K562 (cell line): Measurements from ENCODE around the gene NUPR1. TPM values are rescaled to one million over a fixed set of nuclear protein-coding genes. Genes with fewer than 3 reads are reported as not detected.

Experiments used
- BMI1 ChIP-seq: fragments of 150-350 bp; IDR thresholded peaks from 2 replicates; pipeline ENCODE4 v1.6.1; 2014; ENCODE audit warnings: low read length
- BRD9 ChIP-seq: fragments of 450-650 bp; IDR thresholded peaks from 2 replicates; pipeline ENCODE4 v1.6.1; 2018; ENCODE audit warnings: low read depth; ENCODE audit not compliant: partially characterized antibody
- E2F3 ChIP-seq: fragments of 250-450 bp; sonication (Bioruptor Pico); IDR thresholded peaks from 2 replicates; pipeline ENCODE4 v1.4.0; 2020; ENCODE audit warnings: mild to moderate bottlenecking
- GATAD2A ChIP-seq: fragments of 450-650 bp; IDR thresholded peaks from 2 replicates; pipeline ENCODE4 v1.6.1; 2017
- GTF2E2 ChIP-seq: fragments of 200-800 bp; sonication (Bioruptor generic); IDR thresholded peaks from 2 replicates; pipeline ENCODE4 v1.6.1; 2016; ENCODE audit warnings: missing genetic modification characterization, missing compliant biosample characterization
- KLF1 ChIP-seq: fragments of 450-650 bp; IDR thresholded peaks from 2 replicates; pipeline ENCODE4 v1.6.1; 2016; ENCODE audit warnings: missing genetic modification characterization, missing compliant biosample characterization
- NONO ChIP-seq, 2 experiments: fragments of 200-400 bp in 1 of 2; fragments of 450-650 bp in 1 of 2; formaldehyde crosslinking in 1 of 2; IDR thresholded peaks; 2 replicates each; pipeline ENCODE4 v1.6.1; 2017; ENCODE audit warnings: low read depth in 2 of 2, mild to moderate bottlenecking in 2 of 2, moderate library complexity in 2 of 2, low read length in 1 of 2
- NR2F6 ChIP-seq: fragments of 450-650 bp; formaldehyde crosslinking; IDR thresholded peaks from 2 replicates; pipeline ENCODE4 v1.4.0; 2020; ENCODE audit warnings: mild to moderate bottlenecking
- RBM17 ChIP-seq: fragments of 200-400 bp; formaldehyde crosslinking; IDR thresholded peaks from 2 replicates; pipeline ENCODE4 v1.6.1; 2017; ENCODE audit warnings: low read depth, mild to moderate bottlenecking, low read length, borderline replicate concordance
- RBM25 ChIP-seq: fragments of 200-400 bp; formaldehyde crosslinking; IDR thresholded peaks from 2 replicates; pipeline ENCODE4 v1.6.1; 2018; ENCODE audit warnings: low read length, low read depth, moderate library complexity; ENCODE audit not compliant: severe bottlenecking
- SRSF1 ChIP-seq: fragments of 200-400 bp; formaldehyde crosslinking; IDR thresholded peaks from 2 replicates; pipeline ENCODE4 v1.6.1; 2017; ENCODE audit warnings: mild to moderate bottlenecking, low read depth, low read length, moderate library complexity
- TAL1 ChIP-seq: fragments of 450-650 bp; IDR thresholded peaks from 2 replicates; pipeline ENCODE4 v1.6.1; 2016; ENCODE audit warnings: mild to moderate bottlenecking
- THRB ChIP-seq: fragments of 450-650 bp; formaldehyde crosslinking; conservative IDR thresholded peaks from 2 replicates; pipeline ENCODE4 v1.4.0; 2022; ENCODE audit warnings: mild to moderate bottlenecking, missing genetic modification characterization
- ZNF224 ChIP-seq: sonication (generic); formaldehyde crosslinking; IDR thresholded peaks from 2 replicates; pipeline ENCODE4 v1.8.0; 2022; ENCODE audit warnings: mild to moderate bottlenecking, missing genetic modification reagents
- ZNF324 ChIP-seq: fragments of 250-450 bp; sonication (Bioruptor Pico); IDR thresholded peaks from 2 replicates; pipeline ENCODE4 v1.4.0; 2020; ENCODE audit warnings: mild to moderate bottlenecking
- ZNF408 ChIP-seq: fragments of 250-450 bp; sonication (Bioruptor Pico); IDR thresholded peaks from 2 replicates; pipeline ENCODE4 v1.4.0; 2020; ENCODE audit warnings: low read depth, mild to moderate bottlenecking, moderate library complexity
- ZNF740 ChIP-seq, 3 experiments: fragments of 200-800 bp in 1 of 3; sonication (Bioruptor generic) in 1 of 3; sonication (generic) in 1 of 3; formaldehyde crosslinking in 1 of 3; IDR thresholded peaks; 2 replicates each; pipeline versions ENCODE4 v1.6.1 to v1.8.0; 2016 to 2022; ENCODE audit warnings: mild to moderate bottlenecking in 2 of 3, missing compliant biosample characterization in 2 of 3, missing genetic modification characterization in 2 of 3, missing genetic modification reagents in 1 of 3
- ZNF785 ChIP-seq: fragments of 250-450 bp; sonication (Bioruptor Pico); IDR thresholded peaks from 2 replicates; pipeline ENCODE4 v1.4.0; 2020; ENCODE audit warnings: mild to moderate bottlenecking
- polyA plus RNA-seq, 8 experiments: library from polyadenylated mRNA; depleted of rRNA in 4 of 8; stranded (reverse) in 5 of 8; unstranded in 3 of 8; fragments of >200 nt; fragmentation: Nextera tagmentation in 2 of 8; fragmentation: Illumina TruSeq in 1 of 8; extraction: Ambion mirVana in 2 of 8; extraction: Trizol in 1 of 8; gene quantifications; 2 replicates each; pipeline versions ENCODE4 v1.2.1 to v1.2.3, GENCODE V29; 2011 to 2014; ENCODE audit warnings: inconsistent platforms in 1 of 8, missing spikeins in 1 of 8
- total RNA-seq, 7 experiments: library from RNA; depleted of rRNA in 6 of 7; stranded (reverse); fragments of >200 nt in 6 of 7; fragmentation: Illumina TruSeq in 2 of 7; extraction: Trizol in 2 of 7; gene quantifications; 2 replicates each; pipeline versions ENCODE4 v1.2.1 to v1.2.3, GENCODE V29; 2011 to 2021; ENCODE audit warnings: low replicate concordance in 1 of 7
- TF ChIP-seq, protein P1 (sequence below): fragments of 450-650 bp; IDR thresholded peaks from 2 replicates; pipeline ENCODE4 v1.6.1; 2014; ENCODE audit warnings: low read depth, mild to moderate bottlenecking, moderate library complexity, borderline replicate concordance
- TF ChIP-seq, protein P2 (sequence below): sonication (generic); formaldehyde crosslinking; IDR thresholded peaks from 2 replicates; pipeline ENCODE4 v1.8.0; 2022; ENCODE audit warnings: mild to moderate bottlenecking, missing genetic modification reagents

Gene NUPR1
- total and polyA plus RNA-seq, 9 of the 15 experiments (the other 6 are each of a cell fraction or from before 2014, with no cell fraction given): 0.07 to 1.5 (median 0.27) TPM

DNA sequence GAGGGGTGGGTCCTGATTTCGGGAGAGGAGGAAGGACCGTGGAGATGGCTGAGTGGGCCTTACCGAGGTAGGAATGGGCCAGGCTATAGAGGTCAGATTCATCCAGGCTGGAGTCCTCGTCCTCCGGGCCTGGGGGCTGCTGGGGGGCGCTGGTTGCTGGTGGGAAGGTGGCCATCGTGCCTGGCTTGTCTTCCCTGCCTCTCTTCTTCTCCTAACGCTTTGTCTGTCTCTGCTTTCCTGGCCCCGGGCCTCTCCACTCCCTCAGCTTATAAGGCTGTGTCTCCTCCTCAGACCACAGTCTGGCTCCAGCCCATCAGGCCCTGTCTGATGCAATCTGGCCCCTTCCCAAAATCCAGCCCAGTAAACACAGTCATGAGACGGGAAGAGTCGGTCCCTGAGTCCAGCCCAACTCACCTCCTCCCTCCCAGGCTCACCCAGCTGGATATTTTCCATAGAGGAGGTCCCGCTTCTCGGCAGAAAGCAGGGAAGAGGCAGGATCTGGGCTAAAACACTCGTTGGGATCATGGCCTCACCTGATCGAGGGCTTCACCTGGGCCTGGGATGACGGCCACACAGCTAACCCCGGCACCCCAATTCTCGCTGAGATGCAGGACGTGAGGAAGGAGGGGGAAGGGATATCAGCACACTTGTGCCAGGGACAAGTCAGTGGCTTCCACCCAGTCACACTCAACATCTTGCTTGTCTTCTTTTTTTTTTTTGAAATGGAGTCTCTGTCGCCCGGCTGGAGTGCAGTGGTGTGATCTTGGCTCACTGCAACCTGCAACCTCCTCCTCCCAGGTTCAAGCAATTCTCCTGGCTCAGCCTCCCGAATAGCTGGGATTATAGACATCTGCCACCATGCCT lies at the start of gene NUPR1 (continued):
- TF ChIP-seq RBM17: no peak
- peak; percentile 46; the same call in 1 of the 2 replicates for TF ChIP-seq GTF2E2 (tag)
- TF ChIP-seq RBM25: no peak
- TF ChIP-seq, protein P1, sequence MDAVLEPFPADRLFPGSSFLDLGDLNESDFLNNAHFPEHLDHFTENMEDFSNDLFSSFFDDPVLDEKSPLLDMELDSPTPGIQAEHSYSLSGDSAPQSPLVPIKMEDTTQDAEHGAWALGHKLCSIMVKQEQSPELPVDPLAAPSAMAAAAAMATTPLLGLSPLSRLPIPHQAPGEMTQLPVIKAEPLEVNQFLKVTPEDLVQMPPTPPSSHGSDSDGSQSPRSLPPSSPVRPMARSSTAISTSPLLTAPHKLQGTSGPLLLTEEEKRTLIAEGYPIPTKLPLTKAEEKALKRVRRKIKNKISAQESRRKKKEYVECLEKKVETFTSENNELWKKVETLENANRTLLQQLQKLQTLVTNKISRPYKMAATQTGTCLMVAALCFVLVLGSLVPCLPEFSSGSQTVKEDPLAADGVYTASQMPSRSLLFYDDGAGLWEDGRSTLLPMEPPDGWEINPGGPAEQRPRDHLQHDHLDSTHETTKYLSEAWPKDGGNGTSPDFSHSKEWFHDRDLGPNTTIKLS: no peak
- TF ChIP-seq GATAD2A: no peak
- no peak for TF ChIP-seq NR2F6 (CRISPR knock-in tag)
- no peak for TF ChIP-seq BRD9
- no peak for TF ChIP-seq KLF1 (tag)
- no peak for TF ChIP-seq ZNF324 (CRISPR knock-in tag)
- TF ChIP-seq E2F3 (CRISPR knock-in tag): no peak; the same call in 1 of the 2 replicates
- TF ChIP-seq, protein P2, sequence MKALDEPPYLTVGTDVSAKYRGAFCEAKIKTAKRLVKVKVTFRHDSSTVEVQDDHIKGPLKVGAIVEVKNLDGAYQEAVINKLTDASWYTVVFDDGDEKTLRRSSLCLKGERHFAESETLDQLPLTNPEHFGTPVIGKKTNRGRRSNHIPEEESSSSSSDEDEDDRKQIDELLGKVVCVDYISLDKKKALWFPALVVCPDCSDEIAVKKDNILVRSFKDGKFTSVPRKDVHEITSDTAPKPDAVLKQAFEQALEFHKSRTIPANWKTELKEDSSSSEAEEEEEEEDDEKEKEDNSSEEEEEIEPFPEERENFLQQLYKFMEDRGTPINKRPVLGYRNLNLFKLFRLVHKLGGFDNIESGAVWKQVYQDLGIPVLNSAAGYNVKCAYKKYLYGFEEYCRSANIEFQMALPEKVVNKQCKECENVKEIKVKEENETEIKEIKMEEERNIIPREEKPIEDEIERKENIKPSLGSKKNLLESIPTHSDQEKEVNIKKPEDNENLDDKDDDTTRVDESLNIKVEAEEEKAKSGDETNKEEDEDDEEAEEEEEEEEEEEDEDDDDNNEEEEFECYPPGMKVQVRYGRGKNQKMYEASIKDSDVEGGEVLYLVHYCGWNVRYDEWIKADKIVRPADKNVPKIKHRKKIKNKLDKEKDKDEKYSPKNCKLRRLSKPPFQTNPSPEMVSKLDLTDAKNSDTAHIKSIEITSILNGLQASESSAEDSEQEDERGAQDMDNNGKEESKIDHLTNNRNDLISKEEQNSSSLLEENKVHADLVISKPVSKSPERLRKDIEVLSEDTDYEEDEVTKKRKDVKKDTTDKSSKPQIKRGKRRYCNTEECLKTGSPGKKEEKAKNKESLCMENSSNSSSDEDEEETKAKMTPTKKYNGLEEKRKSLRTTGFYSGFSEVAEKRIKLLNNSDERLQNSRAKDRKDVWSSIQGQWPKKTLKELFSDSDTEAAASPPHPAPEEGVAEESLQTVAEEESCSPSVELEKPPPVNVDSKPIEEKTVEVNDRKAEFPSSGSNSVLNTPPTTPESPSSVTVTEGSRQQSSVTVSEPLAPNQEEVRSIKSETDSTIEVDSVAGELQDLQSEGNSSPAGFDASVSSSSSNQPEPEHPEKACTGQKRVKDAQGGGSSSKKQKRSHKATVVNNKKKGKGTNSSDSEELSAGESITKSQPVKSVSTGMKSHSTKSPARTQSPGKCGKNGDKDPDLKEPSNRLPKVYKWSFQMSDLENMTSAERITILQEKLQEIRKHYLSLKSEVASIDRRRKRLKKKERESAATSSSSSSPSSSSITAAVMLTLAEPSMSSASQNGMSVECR (CRISPR knock-in tag): no peak
- TF ChIP-seq SRSF1: no peak
- TF ChIP-seq ZNF224: no peak
- 0 out of 2 replicates have a peak, but pooled peaks have one; percentile 22 for TF ChIP-seq THRB (CRISPR knock-in tag)
- TF ChIP-seq NONO (IDR thresholded peaks at IDR 0.05; ENCODE audit: low read depth in 2 of 2, low read length in 1 of 2): no peak
- TF ChIP-seq ZNF408 (CRISPR knock-in tag): no peak
- no peak for TF ChIP-seq ZNF740 (CRISPR knock-in tag; IDR thresholded peaks at IDR 0.05)
- peak in 1 of 2 experiments; percentile 86; a peak in 2 of 4 replicates for TF ChIP-seq ZNF740 (tag; IDR thresholded peaks at IDR 0.05)
- no peak for TF ChIP-seq ZNF785 (CRISPR knock-in tag)
- no peak for TF ChIP-seq TAL1
- no peak for TF ChIP-seq BMI1
